Left renal cortex interstitium (tissue), 4 donors: ENCODE results near the gene TEX14. TPM values are rescaled to one million over a fixed set of nuclear protein-coding genes. Genes with fewer than 3 reads are reported as not detected.
A peak's percentile ranks its signal among the peaks of the same experiment; 100 is the strongest.

Experiments
- DNase-seq, 4 donors: peaks; one replicate each; pipeline ENCODE4 v3.0.0-alpha.2; 2013; ENCODE audit warnings: low read depth in 4 of 4, low spot score in 2 of 4, missing footprints in 1 of 4
- polyA plus RNA-seq, 4 donors: library from polyadenylated mRNA; unstranded; fragments of 120-200 nt; gene quantifications; one replicate each; pipeline ENCODE4 v1.2.1, GENCODE V29; 2013; ENCODE audit not compliant: insufficient read length in 4 of 4

Gene TEX14
- polyA plus RNA-seq, 4 donors = 0.43 to 1.8 (median 0.55) TPM

DNA sequence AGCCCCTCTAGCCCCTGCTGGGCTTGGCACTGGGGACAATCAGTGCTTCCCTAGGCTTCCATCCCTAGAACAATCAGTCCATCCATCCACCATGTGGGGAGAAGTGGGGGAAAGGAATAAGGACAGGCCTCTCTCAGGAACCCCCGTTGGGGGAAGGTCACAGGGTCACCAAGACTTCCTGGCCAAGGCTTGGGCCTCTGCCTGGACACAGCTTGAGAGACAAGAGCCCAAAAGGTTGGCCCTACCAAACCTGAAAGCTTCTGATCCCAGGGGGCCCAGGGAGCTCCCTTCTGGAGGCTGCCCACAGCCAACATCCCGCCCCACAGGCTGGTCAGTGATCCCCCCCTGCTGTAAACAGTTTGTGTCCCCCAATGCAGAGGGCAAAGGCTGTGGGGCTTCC is 161.2 kb downstream of the TEX14 start:
- DNase-seq = no peak

DNA sequence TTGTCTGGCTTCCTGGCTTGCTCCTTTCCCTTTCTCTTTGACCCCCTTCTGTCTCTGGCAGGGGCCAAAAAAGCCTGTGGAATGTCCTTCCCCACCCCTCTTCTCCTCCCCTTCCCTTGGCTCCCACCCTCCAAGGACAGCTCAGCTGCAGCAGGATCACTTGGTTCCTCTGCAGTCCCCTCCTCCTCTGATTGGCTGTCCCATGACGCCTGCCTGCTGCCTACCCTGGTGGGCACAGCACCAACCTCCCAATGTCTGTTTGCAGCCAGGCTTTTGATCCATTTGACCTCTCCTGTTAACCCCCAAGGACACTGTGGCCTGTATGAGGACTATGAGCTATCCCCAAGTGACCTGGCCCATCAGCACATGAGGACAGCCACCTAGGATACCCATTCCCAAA is 162.6 kb downstream of the TEX14 start:
- DNase-seq = no peak

DNA sequence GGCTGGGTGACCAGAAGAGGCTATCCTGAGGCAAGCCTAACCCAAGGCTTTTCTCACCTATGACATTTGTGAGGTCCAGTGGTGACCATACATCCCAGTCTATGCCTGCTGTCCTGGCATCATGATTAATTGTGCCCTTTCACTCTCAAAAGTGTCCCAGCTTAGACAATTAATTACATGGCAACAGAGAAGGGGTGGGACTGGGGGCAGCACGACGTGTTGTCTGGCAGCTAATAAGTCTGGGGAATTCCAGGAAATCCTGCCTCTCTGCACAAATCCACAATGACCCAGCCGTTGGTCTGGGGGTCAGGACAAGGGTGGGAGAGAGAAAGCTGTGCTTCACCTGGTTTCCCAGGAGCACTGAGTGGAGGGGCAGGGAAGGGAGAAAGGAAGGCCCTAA is 163.4 kb downstream of the TEX14 start:
- DNase-seq = no peak

DNA sequence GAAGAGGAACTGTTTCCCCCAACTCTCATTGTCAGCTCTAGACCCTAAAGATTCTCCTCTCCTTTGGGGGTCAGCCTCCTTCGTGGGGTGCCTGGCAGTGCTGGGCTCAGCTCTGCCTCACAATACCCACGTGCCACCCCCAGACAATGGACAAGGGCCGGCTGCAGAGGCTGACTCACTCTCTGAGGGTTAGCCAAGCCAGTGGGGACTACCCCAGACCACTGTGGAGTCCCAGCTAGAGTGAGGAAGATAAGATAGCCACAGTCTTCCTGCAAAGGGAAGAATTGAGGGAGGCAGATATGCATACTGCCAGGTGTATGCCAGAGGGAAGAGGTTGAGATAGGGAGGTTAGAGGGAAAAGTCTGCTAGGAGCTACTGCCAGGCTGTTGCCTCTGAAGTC is 163.9 kb downstream of the TEX14 start:
- no peak for DNase-seq

DNA sequence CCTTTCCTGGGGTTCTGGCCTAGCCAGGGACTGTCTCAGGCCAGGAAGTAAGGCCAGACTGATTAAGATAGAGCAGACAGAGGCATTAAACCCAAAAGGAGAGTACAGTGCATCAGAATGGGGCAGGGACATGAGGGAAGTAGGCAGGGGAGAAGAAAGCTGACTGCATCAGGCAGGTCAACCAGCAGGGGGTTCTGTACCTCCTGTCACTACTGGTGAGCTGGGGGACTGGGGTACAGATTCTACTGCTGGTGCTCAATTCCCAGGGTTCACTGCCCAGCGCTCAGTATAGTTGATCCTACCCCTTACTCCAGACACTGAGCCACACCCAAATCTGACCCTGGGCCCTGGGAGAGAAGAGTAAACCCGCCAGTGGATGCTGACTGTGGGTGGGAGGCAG is 164.5 kb downstream of the TEX14 start:
- no peak for DNase-seq

DNA sequence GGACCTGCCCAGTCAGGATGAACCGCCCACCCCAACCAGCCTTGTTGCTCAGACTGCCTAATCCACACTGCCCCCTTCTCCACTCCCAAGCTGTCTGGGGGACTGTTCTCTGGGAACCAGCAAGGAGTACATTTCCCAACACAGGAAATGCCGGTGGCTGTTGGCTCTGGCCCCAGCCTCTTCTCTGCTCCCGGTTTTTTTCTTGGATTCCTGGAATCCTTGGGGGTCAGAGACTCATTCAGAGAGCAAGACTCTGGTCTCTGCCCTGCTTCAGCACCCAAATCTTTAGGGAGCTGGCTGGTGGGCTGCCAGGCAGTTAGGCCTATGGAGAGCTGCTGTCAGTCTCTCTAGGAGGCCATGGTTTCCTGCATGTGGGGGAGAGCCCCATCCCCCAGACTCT is 166.6 kb downstream of the TEX14 start:
- no peak for DNase-seq

DNA sequence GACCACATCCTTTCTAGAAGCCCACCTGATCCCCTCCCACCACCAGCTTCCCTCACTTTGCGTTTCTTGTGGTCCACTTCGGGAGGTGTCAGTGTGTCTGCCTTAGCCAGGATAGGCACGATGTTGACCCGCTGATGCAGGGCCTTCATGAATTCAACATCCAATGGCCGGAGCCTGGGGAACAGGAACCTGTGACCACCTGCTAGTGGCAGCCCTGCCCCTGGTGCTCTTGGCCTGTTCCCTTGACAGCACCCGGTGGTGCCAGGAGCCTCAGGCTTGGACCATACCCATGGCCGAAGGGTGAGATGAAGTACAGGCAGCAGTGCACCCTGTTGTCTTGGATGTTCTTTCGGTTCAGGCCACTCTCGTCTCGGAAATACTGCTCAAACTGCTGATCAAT is 170.2 kb downstream of the TEX14 start:
- DNase-seq = no peak

DNA sequence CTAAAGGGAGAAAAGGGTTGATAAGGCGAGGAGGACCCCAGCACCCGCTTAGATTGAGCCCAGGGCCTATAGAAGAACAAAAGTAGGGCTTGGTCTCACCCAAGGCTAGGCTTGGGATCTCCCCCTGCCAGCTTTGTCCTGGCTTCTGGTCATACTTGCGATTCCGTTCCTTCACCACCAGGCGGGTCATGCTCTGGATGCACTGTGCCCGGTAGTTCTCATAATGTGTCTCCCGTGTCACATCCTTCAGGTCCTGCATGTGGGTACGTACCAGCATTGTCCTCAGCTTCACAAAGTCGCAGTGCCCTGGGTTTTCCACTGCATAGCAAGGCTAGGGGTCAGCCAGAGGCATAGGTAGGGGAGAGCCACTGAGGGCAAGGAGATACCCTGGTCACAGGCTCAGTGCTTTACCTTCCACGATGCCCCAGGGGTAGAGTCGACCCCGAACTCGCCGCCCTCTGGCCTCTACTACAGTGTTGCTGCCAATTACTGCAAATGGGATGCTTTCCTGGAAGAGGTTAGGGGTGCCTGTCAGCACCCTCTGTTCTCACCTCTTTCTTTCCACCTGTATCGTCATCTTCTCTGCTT is 170.9 kb downstream of the TEX14 start:
- DNase-seq = no peak

DNA sequence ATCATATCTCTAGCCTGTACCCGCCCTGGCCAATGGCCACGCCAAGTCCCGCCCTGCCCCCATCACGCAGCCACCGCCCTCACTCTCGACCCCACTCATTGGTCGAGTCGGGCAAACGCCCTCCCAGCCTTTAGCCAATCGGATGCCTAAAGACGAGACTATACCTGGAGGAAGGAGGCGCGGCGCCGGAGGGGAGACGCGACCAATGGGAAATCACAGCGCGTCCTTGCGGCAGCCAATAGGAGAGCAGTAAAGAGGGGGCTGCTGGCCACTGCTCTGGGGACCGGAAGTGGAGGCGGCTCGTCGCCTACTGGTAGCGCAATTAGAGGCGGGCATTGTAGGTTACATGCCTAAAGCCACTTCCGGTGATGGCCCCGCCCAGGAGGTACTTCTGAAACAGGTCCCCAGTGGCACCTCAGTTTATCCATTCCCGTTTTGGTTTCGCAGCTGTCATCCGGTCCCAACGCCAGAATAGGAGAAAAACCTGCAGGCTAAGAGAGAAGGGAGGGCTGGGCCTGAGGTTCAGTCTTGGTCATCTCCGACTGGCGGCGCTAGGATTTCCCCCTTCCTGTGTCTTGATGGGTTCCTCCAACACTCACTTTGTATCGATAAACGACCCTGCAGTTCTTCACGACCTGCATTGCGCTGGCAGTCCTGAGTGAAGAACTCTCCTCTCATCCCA is 173.8 kb downstream of the TEX14 start:
- DNase-seq = peak; percentile 98 to 99 (median 98)

DNA sequence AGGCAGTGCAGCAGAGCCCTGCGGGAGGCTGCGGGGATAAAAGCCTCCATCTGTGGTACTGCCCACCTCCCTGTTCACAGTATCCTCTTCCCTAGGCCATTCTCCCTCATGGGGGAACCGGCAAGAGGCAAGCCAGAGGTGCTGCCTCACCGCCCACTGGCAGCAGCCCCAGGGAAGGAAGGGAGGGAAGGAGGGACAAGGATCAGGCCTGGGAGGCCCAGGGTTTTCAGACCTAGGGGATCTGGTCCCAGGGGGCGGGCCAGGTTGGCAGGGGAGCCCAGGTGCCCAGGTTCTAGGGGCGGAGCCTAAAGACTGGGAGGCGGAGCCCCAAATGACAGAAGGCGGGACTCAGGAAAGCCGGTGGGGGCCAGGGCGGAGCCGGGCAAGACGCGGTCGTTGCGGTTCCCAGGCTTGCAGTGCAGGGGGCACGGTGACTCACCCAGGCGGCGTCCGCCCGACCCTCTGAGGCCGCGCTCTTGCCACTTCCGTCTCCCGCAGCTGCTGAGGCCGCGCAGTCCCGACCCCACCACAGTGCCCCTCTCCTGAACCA is 174.4 kb downstream of the TEX14 start:
- DNase-seq = peak in 1 of 4 donors; percentile 56

DNA sequence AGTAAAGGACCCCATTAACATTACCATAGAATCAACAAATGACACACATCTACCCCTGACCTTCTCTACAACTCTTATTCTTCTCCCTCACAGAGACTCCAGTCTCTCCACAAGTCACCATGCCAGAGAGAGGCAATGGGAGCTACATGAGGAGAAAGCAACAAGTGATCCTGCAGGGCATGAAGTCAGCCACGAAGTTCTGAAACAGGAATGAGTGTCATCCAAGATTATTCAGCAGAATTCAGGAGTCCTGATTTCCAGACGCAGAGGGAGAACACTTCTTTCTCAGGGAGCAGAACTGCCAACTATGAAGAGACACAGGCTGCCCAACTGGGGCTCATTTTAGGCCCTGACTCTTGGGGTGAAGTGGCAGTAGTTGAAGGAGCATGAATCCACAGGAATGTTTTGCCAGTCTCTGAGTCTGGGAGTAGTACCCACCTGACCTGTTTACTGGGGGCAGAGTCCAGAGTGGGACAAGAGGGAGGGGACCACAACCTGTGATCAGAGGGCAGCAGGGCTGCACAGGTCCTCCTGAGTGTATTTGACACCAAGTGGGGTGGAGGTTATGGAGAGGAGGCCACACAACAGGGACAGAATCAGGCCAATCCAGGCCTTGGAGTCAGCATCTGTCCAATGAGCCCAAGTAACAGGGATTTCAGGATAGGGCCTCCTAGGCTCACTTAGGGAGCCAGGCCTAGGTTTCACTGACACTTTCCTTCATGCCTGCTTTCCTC is 175.0 kb downstream of the TEX14 start:
- DNase-seq = no peak

DNA sequence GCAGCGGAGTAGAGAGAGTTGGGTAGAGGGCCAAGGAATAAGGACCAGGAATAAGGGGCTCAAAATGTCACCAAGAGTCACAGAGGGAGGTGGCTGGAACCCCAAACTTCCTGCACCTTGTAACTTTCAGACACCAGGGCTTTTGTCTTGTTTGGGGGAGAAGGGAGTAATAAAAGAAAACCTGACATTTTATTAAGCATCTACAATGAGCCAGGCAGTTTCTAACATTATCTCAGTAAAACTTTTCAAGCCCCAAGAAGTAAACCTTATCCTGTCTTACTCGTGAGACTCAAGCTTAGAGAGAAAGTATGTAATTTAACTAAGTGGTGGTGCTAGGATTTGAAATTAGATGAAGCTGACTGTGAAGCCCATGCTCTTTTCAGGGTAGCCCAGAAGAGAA is 176.6 kb downstream of the TEX14 start:
- no peak for DNase-seq

DNA sequence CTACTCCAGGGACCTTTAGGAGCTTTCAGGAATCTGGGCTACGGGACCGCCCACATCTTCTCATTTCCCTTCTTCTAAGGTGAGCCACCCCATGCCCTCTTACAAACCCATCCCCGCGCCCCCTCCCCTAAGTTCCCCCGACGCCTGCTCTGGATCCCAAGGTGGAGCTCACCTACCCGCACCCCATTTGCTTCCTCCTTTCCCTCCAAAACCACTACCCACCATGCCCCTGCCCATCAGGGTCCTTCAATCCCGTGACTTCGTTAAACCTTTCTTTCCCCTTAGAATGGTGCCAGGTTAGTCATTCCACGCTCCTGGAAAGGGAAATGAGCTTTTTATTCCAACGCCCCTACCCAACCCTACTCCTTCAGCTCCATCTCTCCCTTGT is 177.1 kb downstream of the TEX14 start:
- DNase-seq = no peak

DNA sequence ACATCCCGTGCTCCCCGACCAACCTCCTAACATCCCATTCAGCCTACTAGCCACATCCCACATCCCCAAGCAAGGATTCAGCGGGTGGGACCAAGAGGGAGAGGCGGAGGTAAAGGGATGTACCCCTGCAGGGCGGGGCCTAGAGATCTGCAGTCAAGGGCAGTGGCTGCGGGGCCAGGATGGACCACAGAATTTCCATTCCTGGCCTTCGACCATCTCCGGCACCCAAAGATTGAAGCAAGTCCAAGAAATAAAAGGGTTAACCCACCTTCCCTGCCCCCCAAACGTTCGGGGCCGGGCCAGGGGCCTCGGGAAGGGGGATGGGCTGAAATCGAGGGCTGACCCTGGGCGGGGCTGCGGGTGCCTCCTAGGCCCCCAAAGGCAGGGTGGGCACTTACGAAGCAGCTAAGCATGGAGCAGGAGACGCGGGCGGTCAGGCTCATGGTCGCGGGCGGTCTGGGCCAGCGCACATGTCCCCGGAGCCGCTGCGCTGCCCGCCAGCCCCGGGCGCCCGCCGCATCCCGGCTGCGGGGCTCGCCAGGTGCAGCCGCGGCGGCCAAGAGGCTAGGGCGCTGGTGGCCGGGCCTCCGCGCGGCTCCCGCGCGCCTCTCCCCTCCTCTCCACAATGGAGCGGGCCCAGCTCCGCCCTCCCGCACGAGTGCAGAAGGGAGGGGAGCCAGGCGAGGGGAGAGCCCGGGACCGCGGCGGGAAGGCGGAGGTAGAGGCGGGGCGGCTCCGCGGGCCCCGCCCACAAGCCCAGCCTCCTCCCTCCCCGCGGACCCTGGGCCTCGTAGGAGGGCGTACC is 177.7 kb downstream of the TEX14 start, which contains the start of gene MTMR4:
MTMR4 (minus strand) TSS at position 674 of the 805 bp plus-strand sequence; CDS start at position 443, 231 bp downstream.
- peak in 1 of 4 donors; percentile 77 for DNase-seq

DNA sequence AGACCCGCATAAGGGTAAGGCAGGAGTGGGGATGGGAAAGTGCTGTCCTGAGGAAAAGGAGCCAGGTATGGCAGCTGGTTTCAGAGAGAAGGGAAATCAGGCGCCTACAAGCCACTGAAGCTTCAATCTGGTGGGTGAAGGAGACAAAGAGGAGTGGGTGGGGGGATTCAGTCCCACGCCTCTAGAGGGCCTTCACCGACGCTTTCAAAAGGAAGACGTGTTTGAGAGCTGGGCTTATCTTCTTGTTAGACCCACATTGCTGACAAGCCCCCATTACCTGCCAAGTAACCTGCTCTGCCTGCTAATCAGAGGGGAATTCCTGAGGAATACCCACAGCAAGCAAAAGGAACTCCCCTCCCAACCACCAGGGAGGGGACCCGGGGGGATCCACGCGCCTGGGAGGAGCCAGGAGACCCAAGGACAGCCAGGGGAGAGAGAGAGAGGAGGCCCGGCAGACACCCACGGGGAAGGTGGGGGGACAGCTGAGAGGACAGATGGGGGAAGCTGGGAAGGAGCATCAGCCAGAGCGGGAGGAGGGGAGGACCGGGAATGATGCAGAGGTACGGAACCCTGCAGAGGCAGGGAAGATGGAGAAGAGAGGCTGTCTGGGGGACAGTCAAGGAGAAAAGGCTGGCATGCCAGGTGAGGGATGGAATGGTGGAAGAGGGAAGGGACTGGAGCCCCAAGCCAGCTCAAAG is 178.4 kb downstream of the TEX14 start:
- no peak for DNase-seq

DNA sequence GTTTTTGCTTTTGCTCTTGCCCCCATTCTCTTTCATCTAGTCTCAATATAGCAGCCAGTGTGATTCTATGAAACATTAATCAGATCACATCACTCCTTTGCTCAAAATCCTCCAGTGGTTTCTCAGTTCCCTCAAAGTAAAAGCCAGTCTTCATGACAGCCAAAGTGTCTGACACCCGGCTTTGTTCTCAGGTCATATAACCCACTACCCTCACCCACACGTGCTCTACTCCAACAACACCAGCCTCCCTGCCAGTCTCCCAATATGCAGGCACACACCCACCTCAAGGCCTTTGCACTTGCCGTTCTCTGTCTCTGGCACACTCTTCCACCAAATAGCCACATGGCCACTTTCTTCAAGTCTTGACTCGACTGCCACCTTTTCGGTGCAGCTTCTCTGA is 181.8 kb downstream of the TEX14 start:
- no peak for DNase-seq

DNA sequence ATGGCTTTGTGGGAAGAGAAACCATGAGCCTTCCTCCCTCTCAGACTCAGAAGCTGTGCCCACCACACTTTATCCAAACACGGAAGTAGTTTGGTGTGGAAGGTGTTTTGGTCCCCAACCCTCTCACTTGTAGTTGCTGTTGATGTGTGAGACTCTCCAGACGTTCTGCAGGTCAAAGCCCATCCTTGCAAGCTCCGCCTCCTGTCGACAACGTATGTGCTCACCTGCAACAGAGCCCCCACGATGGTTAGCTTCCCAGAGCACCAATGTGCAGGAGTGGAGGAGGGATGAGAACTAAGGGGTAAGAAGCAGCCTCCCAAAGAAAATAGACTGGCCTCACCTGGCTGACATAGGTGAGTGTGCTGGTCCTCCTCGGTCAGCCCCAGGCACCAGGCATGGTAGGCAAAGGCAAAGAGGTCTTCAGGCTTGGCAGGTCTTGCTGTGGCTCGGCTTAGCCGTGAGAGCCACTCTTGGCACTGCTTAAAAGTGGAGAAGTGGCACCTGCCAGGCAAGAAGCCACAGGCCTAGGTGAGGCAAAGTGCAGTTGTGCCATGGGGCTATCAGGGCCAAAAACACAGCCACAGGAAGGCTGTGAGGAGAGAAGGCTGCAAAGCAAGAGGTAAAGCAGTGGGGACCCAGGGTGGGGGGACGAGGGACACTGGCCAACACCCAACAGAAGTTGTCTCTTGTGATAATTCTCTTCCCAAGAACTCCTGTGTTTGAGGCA is 183.3 kb downstream of the TEX14 start:
- DNase-seq = no peak

DNA sequence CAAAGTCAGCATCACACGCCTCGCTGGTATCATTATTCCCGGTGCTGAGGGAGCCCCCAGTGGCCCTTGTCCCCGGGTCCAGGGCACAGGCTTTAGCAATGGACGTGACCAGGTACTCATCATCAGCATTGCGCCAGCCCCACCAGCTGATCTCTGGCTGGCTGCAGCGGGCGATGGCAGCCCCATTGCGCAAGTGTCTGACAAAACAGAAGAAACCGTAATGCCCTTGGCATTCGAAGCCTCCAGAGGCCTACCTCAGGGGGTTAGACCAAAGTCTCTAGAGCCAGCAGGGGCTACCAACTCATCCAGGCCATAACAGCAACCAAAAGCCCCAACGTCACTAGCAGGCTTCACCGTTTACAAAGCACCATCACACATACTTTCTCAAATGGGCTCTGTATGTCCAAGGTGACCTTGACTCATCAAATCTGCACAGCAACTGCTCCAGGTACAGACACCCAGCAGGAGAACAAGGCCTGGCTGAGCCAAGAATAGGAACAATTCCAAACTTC is 184.7 kb downstream of the TEX14 start:
- no peak for DNase-seq
